Heart left ventricle (tissue), 16 donors: ENCODE data around the gene MLLT10. TPM values are rescaled to one million over a fixed set of nuclear protein-coding genes. Genes with fewer than 3 reads are reported as not detected.

ENCODE experiments used
- ATAC-seq, 4 donors: fragments of 200-7000 bp; cut with Tn5 transposase; one replicate each; pipeline ENCODE4 v1.9.1; 2020 to 2022; ENCODE audit warnings: moderate library complexity in 4 of 4, mild to moderate bottlenecking in 3 of 4, moderate number of reproducible peaks in 1 of 4
- DNase-seq, 5 donors: peaks; one replicate each; pipeline ENCODE4 v3.0.0-alpha.2; 2020
- H3K27ac ChIP-seq, 12 donors: fragments of 200-600 bp; sonication (generic) in 4 of 12; one replicate each; pipeline versions ENCODE4 v1.5.0 to v1.8.0; 2016 to 2022; ENCODE audit warnings: mild to moderate bottlenecking in 2 of 12
- H3K27me3 ChIP-seq, 9 donors: fragments of 200-600 bp; sonication (generic) in 2 of 9; one replicate each; pipeline versions ENCODE4 v1.5.1 to v1.8.0; 2016 to 2022; ENCODE audit warnings: mild to moderate bottlenecking in 3 of 9
- H3K36me3 ChIP-seq, 9 donors: fragments of 200-600 bp; sonication (generic) in 2 of 9; one replicate each; pipeline versions ENCODE4 v1.5.0 to v1.8.0; 2018 to 2022; ENCODE audit warnings: mild to moderate bottlenecking in 2 of 9
- H3K4me1 ChIP-seq, 12 donors: fragments of 200-600 bp; sonication (generic) in 4 of 12; one replicate each; pipeline versions ENCODE4 v1.5.0 to v1.8.0; 2016 to 2022; ENCODE audit warnings: mild to moderate bottlenecking in 3 of 12
- H3K4me3 ChIP-seq, 12 donors: fragments of 200-600 bp; sonication (generic) in 4 of 12; one replicate each; pipeline versions ENCODE4 v1.5.0 to v1.8.0; 2017 to 2022; ENCODE audit warnings: mild to moderate bottlenecking in 9 of 12, moderate library complexity in 4 of 12
- H3K9me3 ChIP-seq, 12 donors: fragments of 200-600 bp; sonication (generic) in 4 of 12; one replicate each; pipeline versions ENCODE4 v1.5.0 to v1.8.0; 2016 to 2022; ENCODE audit warnings: mild to moderate bottlenecking in 1 of 12
- POLR2A ChIP-seq, 2 donors: fragments of 450-650 bp; IDR thresholded peaks; one replicate each; pipeline ENCODE4 v1.6.1; 2017; ENCODE audit warnings: antibody characterized with exemption in 2 of 2, mild to moderate bottlenecking in 2 of 2, moderate library complexity in 2 of 2
- WGBS, 4 donors: extraction: QIAGEN DNeasy Blood & Tissue Kit in 2 of 4; methylation state at CpG; one replicate each; pipeline versions ENCODE4 v1.1.5 to v1.1.7; 2013 to 2018; 5-methylcytosine and 5-hydroxymethylcytosine counted together
- intact Hi-C, 10 donors: fragments of 100-400 bp; cut with DNase I; formaldehyde crosslinking; loops; one replicate each; pipeline versions ENCODE4 v1.11.1 to v1.14.2; 2022
- polyA plus RNA-seq, 2 donors: library from polyadenylated mRNA; stranded (reverse); fragments of 200-250 nt; gene quantifications; one replicate each; pipeline ENCODE4 v1.2.3, GENCODE V29; 2013
- total RNA-seq, 9 donors: library from RNA; depleted of rRNA in 2 of 9; stranded (reverse); fragments of >200 nt in 2 of 9; fragmentation: NEBNext Ultra II Directional in 3 of 9; extraction: Animal tissue kit (Norgen Biotek cat#: 25700) in 3 of 9; gene quantifications; one replicate each; pipeline versions ENCODE4 v1.1.0 to v1.2.4, GENCODE V29; 2016 to 2023
- TF ChIP-seq, protein P1 (sequence below), 12 donors: fragments of 200-600 bp; sonication (generic) in 4 of 12; IDR thresholded peaks; one replicate each; pipeline versions ENCODE4 v1.5.0 to v1.8.0; 2018 to 2022; ENCODE audit warnings: antibody characterized with exemption in 12 of 12, mild to moderate bottlenecking in 5 of 12
- donor health status: ischemic (EF 13 %, LVEDD 7.1; RV severe dilation, severe dysfunction).
- donor health status: healthy with polysubstance abuse.
- donor health status: DM: no; HTN: yes; CAD: no.
- donor health status: DM: no; HTN: no; CAD: no.
- donor health status: ischemic (EF 25% LVEDD 6.9; RV normal size, moderate dysfunction).
- donor health status: ischemic (EF 25% LVEDD 5.7; RV mildly dilated, moderate dysfunction).
- donor health status: healthy.
- donor health status: DM: yes; HTN: yes; CAD: no.
- donor health status: ischemic (EF 35%, LVEDD 5.7; RV mildly dilated, moderate dysfunction).
- donor health status: nonischemic (EF 11% LVEDD 7.7; RV severe dilation, severe dysfunction).
- donor health status: DM: yes; HTN: yes; CAD: no.
- donor health status: PGD.
- donor health status: ischemic (EF 29% LVEDD 5.4; RV normal size, mild dysfunction).
- donor health status: nonischemic (EF 23%, LVEDD 6.1; RV moderate dilation, normal function).

Gene MLLT10
- total and polyA plus RNA-seq, 11 donors: 16.0 to 30.7 (median 25.2) TPM

GRCh38 chr10:21600804-21601433 is 66.9 kb downstream of the MLLT10 start:
- Histone ChIP-seq H3K27ac (no peak overlapping the region), H3K36me3 (peaks cover 0 to 10% (median 0%) of the 10 kb centered on the region in 9 donors), H3K4me1 (peaks cover 0 to 28% (median 0%) of the 10 kb centered on the region in 12 donors), H3K9me3 (no peaks in the 10 kb centered on the region), H3K27me3 (no peaks in the 10 kb centered on the region), H3K4me3 (no peak overlapping the region)
- intact Hi-C loops: no loop called here
- WGBS, 4 donors: 76 to 98% (median 94%) methylated on average over 1 of the region's 1 CpG
- ATAC-seq (peak in 1 of 4 donors; percentile 11), DNase-seq (no peak)
- TF ChIP-seq, protein P1, sequence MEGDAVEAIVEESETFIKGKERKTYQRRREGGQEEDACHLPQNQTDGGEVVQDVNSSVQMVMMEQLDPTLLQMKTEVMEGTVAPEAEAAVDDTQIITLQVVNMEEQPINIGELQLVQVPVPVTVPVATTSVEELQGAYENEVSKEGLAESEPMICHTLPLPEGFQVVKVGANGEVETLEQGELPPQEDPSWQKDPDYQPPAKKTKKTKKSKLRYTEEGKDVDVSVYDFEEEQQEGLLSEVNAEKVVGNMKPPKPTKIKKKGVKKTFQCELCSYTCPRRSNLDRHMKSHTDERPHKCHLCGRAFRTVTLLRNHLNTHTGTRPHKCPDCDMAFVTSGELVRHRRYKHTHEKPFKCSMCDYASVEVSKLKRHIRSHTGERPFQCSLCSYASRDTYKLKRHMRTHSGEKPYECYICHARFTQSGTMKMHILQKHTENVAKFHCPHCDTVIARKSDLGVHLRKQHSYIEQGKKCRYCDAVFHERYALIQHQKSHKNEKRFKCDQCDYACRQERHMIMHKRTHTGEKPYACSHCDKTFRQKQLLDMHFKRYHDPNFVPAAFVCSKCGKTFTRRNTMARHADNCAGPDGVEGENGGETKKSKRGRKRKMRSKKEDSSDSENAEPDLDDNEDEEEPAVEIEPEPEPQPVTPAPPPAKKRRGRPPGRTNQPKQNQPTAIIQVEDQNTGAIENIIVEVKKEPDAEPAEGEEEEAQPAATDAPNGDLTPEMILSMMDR (IDR thresholded peaks at IDR 0.05): no peak
- no peak for TF ChIP-seq POLR2A (IDR thresholded peaks at IDR 0.05)

DNA sequence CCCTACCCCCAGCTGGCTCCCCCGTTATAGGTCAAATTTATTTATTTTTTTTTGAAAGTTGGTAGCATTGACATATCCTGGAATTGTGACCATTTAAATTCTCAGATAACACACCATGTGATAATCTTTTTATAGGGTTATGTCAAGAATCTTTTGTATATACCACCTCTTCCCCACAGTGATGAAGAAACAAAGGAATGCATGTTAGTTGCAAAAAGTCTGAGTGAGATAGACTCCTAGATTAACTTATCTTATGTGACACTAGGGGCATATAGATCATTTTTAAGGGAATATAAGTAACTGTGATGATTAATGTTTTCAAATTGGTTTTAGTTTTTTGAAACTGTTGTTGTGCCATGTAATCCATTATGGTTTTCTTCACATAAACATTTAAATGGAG is 68.3 kb downstream of the MLLT10 start:
- peaks cover 0 to 28% (median 0%) of the 10 kb centered on the region in 12 donors for H3K4me1 ChIP-seq
- H3K27me3 ChIP-seq: no peaks in the 10 kb centered on the region
- peaks cover 0 to 14% (median 0%) of the 10 kb centered on the region in 9 donors for H3K36me3 ChIP-seq
- H3K27ac ChIP-seq: no peak overlapping the region
- DNase-seq: no peak
- no peak for ATAC-seq
- no peaks in the 10 kb centered on the region for H3K9me3 ChIP-seq
- 62 to 81% (median 69%) methylated on average over 1 of the region's 1 CpG for WGBS, 4 donors
- H3K4me3 ChIP-seq: no peak overlapping the region
- TF ChIP-seq, protein P1 (IDR thresholded peaks at IDR 0.05): no peak
- no peak for TF ChIP-seq POLR2A (IDR thresholded peaks at IDR 0.05)
- intact Hi-C loops: no loop called here

DNA sequence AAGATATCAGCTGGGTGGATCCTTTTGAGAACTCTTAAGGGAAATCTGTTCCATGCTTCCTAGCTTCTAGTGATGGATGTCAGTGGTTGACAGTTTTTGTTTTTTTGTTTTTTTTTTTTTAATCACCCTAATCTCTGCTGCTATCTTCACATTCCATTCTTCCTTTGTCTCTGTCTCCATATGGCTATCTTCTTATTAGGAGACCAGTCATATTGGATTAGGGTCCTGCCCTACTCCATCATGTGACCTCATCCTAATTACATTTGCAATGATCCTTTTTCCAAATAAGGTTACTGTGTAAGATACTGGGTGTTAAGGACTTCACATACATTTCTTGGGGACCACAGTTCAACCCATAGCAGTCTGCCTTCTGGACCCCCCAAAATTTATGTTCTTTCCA is 69.7 kb downstream of the MLLT10 start:
- no peak for ATAC-seq
- Histone ChIP-seq H3K4me3 (no peak overlapping the region), H3K36me3 (peaks cover 0 to 23% (median 0%) of the 10 kb centered on the region in 9 donors), H3K27me3 (no peaks in the 10 kb centered on the region), H3K4me1 (peaks cover 0 to 28% (median 0%) of the 10 kb centered on the region in 12 donors), H3K27ac (no peak overlapping the region), H3K9me3 (peaks cover 0 to 2% (median 0%) of the 10 kb centered on the region in 12 donors)
- TF ChIP-seq POLR2A (IDR thresholded peaks at IDR 0.05): no peak
- TF ChIP-seq, protein P1 (IDR thresholded peaks at IDR 0.05): no peak
- intact Hi-C loops: no loop called here
- no peak for DNase-seq

DNA sequence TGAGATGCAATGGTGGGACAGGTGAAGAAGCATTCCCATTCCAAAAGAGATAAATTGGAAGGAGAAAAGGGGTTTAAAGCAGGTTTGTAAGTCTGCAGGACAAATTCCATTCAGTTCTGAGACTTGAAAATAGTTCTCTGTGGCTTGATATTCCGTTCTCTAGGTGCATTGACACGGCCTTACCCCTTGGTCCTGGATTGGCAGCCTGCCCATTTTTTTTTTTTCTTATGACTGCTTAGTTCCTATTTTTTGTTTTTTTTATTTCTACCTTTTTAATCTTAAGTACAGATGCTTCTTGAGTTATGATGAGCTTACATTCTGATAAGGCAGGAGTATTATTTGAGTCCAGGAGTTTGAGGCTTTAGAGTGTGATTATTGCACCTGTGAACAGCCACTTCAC is 70.6 kb downstream of the MLLT10 start:
- no peak overlapping the region for H3K27ac ChIP-seq
- DNase-seq: no peak
- H3K4me3 ChIP-seq: no peak overlapping the region
- TF ChIP-seq POLR2A (IDR thresholded peaks at IDR 0.05): no peak
- TF ChIP-seq, protein P1 (IDR thresholded peaks at IDR 0.05): no peak
- H3K27me3 ChIP-seq: no peaks in the 10 kb centered on the region
- WGBS, 4 donors: 41 to 66% (median 49%) methylated on average over 2 of the region's 2 CpGs
- peaks cover 0 to 6% (median 0%) of the 10 kb centered on the region in 12 donors for H3K9me3 ChIP-seq
- intact Hi-C loops: no loop called here
- peaks cover 0 to 23% (median 0%) of the 10 kb centered on the region in 12 donors for H3K4me1 ChIP-seq
- ATAC-seq: no peak
- peaks cover 0 to 26% (median 0%) of the 10 kb centered on the region in 9 donors for H3K36me3 ChIP-seq
